HG03432 (cell line): ENCODE measurements around the gene LRRC3.
"Not testable (repeated sequence)": the region's sequence is repeated elsewhere in the genome, so short reads cannot be mapped to it uniquely, and the experiment has no call there.

Source experiments
- ATAC-seq: cut with Tn5 transposase; IDR thresholded peaks from one replicate; pipeline ENCODE4 v1.9.1; 2021; ENCODE audit warnings: mild to moderate bottlenecking, moderate library complexity; ENCODE audit not compliant: unreplicated experiment

Gene LRRC3

GRCh38 chr21:44454747-44455523, at the start of gene LRRC3:
LRRC3 (plus strand) TSS chr21:44455510; CDS start chr21:44456645, 1,135 bp downstream.
- no peak for ATAC-seq

DNA sequence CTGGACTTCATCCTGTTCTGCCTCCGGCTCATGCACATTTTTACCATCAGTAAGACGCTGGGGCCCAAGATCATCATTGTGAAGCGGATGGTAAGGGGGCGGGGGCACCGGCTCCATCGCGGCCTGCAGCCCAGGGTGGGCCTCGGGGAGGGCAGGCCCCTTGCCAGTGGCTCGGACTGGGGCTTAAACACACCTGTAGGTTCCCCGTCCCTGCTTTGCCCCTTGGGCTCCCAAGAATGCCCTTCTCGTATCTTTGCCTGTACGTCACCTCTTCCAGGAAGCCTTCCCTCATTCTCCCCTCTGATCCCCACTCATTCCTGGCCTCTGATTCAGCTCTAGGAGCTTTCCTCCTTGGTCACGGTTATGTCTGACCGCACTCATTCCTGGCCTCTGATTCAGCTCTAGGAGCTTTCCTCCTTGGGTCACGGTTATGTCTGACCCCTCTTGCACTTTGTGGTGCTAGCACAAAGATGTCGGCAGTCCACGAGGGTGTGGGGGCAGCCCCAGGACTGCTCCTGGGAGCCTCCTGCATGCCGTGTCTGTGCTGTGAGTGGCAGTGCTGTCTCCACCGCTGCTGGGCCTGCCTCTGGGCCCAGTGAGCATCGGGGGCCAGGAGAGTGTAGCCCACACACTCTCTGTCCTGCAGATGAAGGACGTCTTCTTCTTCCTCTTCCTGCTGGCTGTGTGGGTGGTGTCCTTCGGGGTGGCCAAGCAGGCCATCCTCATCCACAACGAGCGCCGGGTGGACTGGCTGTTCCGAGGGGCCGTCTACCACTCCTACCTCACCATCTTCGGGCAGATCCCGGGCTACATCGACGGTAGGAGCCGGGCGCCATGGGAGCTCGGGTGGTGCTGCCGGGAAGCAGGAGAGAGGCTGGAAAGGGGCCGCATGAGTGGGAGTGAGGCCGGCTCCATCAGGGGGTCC, 49.1 kb upstream of the LRRC3 start:
- no peak for ATAC-seq

- no peak for ATAC-seq
Measured at GRCh38 chr21:44406953-44407352, 48.4 kb upstream of the LRRC3 start.

DNA sequence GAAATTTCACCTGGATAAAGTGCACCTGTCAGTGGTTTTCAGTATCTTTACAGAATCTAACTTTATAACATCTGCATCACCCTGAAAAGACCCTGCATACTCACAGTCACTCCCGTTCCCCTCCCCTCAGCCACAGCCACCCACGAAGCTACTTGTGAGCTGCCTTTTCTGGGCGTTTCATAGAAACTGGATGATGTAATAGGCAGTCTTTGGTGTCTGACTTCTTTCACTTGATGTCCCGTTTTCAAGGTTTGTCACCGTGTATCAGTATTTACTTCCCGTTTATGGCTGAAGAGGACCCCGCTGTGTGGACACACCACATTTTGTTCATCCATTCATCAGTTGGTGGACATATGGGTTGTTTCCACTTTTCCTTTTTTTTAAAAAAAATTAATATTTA, 47.8 kb upstream of the LRRC3 start:
- no peak for ATAC-seq

- ATAC-seq: no peak
Measured at GRCh38 chr21:44408226-44408625, 47.1 kb upstream of the LRRC3 start.

DNA sequence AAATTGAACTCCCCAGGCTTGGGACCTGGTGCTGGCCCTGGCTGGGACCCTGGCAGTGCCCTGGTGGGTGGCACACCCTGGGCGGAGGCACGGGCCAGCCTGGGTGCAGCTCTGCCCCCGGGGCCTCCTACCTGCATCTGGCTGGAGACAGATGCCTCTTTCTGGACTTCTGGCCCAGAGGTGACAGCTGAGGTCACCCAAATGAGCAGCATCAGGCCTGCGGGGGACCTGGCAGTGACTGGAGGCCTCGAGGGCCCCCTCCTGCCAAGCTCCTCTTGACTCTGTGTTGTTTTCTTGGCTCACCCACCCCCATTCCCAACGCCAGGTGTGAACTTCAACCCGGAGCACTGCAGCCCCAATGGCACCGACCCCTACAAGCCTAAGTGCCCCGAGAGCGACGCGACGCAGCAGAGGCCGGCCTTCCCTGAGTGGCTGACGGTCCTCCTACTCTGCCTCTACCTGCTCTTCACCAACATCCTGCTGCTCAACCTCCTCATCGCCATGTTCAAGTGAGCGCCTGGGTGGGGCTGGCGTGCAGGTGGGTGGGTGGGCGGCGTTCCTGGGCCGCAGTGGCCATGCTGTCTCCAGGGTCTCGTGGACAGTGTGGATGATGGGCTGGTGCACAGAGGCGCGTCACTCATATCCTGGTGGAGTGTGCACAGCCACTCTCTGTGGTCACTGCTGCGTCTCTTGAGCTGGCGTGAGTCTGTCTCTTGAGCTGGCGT, 41.6 kb upstream of the LRRC3 start:
- no peak for ATAC-seq

- ATAC-seq: no peak
Measured at GRCh38 chr21:44414291-44415072, 40.8 kb upstream of the LRRC3 start.

- no peak for ATAC-seq
Measured at GRCh38 chr21:44415073-44416025, 40.0 kb upstream of the LRRC3 start.

DNA sequence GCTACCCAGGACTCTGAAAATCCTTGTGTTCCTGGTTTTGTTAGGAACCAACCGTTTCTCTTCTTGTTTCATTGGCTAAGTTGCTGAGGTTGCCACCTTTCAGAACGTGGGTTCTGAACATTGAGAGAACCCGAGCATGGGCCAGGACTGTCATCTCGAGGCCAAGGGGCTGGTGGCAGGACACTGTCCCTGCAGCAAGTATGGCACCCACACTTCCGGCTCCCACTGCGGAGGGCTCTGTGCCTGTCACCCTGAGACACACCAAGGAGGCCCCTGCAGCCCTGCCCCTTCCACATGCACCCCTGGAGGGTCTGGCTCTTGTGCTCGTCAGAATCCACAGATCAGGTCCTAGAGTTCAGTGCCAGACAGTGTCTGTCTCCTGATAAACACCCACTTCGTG, 39.1 kb upstream of the LRRC3 start:
- ATAC-seq: no peak

- not testable (repeated sequence) for ATAC-seq
Measured at GRCh38 chr21:44417621-44418107, 37.6 kb upstream of the LRRC3 start.

DNA sequence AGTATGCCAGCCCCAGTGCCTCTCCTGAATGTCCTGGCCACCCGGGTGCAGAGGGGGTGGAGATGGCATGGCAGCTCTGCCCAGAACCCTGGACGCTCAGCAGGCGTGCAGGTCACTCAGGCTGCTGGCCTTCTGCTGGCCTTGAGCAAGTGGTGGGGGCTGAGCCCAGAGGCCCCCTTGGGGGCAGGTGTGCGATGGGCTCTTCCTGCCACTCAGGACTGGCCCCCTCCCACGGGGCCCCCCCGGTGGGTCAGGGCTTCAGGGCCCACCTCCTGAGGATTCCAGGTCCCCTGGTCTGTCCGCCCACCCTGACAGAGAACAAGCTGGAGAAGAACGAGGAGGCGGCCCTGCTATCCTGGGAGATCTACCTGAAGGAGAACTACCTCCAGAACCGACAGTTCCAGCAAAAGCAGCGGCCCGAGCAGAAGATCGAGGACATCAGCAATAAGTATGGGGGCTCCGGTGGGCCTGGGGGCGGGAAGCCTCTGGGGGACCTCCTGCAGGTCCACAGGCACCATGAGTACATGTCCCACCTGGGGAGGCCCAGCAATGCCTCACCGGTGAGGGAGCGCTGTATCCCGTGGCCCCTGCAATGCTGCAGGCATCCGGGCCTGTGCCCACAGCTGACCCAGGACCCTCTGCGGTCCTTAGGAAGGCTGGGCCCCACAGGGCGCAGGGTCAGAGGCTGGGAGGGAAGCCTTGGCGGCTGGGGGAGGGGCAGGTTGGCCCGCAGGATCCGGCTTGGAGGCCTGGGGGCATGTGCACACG, 37.0 kb upstream of the LRRC3 start:
- no peak for ATAC-seq

GRCh38 chr21:44418876-44419230, 36.5 kb upstream of the LRRC3 start:
- no peak for ATAC-seq

DNA sequence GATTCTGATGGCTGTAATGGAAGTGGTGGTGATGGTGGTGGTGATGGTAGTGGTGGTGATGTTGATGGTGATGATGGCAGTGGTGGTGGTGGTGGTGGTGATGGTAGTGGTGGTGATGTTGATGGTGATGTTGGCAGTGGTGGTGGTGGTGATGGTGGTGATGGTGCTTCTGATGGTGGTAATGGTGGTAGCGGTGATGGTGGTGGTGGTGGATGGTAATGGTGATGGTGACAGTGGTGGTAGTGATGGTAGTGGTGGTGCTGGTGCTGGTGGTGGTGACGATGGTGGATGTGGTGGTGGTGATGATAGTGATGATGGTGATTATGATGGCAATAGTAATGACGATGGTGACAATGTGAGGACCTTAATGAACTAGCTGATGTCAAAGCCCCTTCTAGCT, 35.6 kb upstream of the LRRC3 start:
- ATAC-seq: no peak

DNA sequence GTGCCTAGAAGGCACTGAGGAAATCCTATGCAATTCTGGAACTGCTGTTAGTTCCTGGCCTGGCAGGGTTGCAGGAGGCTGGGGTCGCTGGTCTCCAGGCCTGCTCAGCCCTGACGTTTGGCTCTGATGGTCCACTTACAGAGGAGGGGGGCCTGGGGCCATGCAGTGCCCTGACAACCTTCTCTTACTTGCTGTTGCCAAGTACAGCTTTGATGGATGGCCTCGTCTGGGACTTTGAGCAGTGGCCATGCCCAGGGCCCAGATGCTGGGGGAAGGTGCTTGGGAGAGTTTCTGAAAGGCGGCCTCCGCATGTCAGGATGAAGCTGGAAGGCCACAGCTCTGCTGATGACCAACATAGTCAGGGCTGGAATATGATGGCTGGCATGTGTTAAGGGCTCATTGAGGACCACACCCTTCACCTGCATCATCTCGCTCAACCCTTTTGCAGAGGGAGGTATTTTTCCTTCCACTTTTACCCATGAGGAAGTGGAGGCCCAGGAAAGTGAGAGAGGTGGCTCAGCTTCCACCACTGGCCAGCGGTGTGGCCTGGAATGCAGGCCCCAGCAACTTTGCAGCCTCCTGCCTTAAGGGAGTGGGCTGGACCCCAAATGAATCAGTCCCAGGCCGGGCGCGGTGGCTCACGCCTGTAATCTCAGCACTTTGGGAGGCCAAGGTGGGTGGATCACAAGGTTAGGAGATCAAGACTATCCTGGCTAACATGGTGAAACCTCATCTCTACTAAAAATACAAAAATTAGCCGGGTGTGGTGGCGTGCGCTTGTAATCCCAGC, 34.7 kb upstream of the LRRC3 start:
- ATAC-seq: no peak

- ATAC-seq: no peak
Measured at GRCh38 chr21:44421901-44422840, 33.1 kb upstream of the LRRC3 start.

DNA sequence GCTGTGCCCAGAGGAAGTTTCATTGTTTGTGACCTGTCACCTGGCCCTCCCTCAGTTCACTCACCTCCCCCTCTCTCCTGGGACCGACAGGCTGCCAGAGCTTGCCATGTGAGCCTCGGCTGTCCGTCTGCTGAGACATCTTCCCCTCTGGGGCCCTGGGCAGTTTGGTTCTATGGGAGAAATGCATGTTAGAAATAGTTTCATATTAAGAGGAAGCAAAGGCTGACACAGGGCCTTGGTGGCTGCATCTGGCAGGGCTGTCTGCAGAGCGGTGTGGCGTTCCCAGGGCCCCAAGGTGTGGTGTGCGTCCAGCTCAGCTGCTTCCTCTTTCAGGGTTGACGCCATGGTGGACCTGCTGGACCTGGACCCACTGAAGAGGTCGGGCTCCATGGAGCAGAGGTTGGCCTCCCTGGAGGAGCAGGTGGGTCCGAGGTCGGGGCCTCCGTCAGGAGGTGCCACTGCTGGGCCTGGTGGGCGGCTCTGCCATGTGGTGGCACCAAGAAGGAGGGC, 31.9 kb upstream of the LRRC3 start:
- no peak for ATAC-seq
